ENCODE data around the gene KY.
A peak's percentile ranks its signal among the peaks of the same experiment; 100 is the strongest.

Gene KY

GRCh38 chr3:134667406-134667805 lies 16.6 kb upstream of the KY start:
- no peak for DNase-seq

- no peak for DNase-seq
These were observed 16.1 kb upstream of the KY start for GRCh38 chr3:134666885-134667284.

GRCh38 chr3:134666466-134666865 lies 15.6 kb upstream of the KY start:
- no peak for DNase-seq

- DNase-seq, result peak; percentile 48
These were observed 15.2 kb upstream of the KY start for GRCh38 chr3:134666052-134666451.

GRCh38 chr3:134665243-134665642 lies 14.4 kb upstream of the KY start:
- DNase-seq, result no peak

- DNase-seq, result no peak
These were observed 13.1 kb upstream of the KY start for GRCh38 chr3:134663721-134664456.

- DNase-seq, result no peak
These were observed 9.2 kb upstream of the KY start for GRCh38 chr3:134660046-134660441.

GRCh38 chr3:134659391-134660045 lies 8.7 kb upstream of the KY start:
- no peak for DNase-seq

- no peak for DNase-seq
These were observed 7.7 kb upstream of the KY start for GRCh38 chr3:134658555-134658954.

GRCh38 chr3:134656211-134656800 lies 5.5 kb upstream of the KY start:
- no peak for DNase-seq

GRCh38 chr3:134655706-134656105 lies 4.9 kb upstream of the KY start:
- no peak for DNase-seq

- DNase-seq, result no peak
These were observed 3.2 kb upstream of the KY start for GRCh38 chr3:134654031-134654430.

GRCh38 chr3:134652886-134653630 lies 2.2 kb upstream of the KY start:
- DNase-seq, result no peak

GRCh38 chr3:134652409-134652831 lies 1.6 kb upstream of the KY start:
- DNase-seq, result no peak

- DNase-seq, result no peak
These were observed 672 bp upstream of the KY start for GRCh38 chr3:134651347-134652041.

- no peak for DNase-seq
These were observed 1.6 kb downstream of the KY start for GRCh38 chr3:134649106-134649705.

GRCh38 chr3:134647902-134648760 lies 2.7 kb downstream of the KY start:
- DNase-seq, result no peak

GRCh38 chr3:134646086-134646485 lies 4.7 kb downstream of the KY start:
- DNase-seq, result no peak

GRCh38 chr3:134645515-134645914 lies 5.3 kb downstream of the KY start:
- no peak for DNase-seq

GRCh38 chr3:134644731-134645514 lies 5.9 kb downstream of the KY start:
- DNase-seq, result no peak
